Measurements from ENCODE around the gene HBB.

DNA sequence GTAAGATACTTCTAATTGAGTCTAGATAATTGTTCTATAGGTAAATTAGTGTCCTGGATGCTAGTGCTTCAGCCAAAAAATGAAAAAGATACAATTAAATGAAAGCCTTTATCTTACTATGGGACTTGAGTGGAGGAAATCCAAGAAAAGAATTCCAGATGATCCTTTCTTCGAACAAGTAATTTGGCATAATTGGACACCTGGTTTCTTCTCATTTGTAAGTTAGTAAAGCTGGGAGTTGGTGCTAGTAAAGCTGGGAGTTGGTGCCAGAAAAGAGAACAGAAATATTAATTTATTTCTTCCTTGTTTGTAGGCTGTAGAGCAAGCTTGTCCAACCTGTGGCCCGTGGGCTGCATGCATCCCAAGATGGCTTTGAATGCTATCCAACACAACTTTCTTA lies 38.7 kb downstream of the HBB start:
- TF ChIP-seq EP300 (IDR thresholded peaks at IDR 0.05) (no peak), CTCF (IDR thresholded peaks at IDR 0.05) (no peak)

All from upper lobe of left lung (tissue), 4 donors.